KOPT-K1 (cell line): Measurements from ENCODE around the gene MC1R.
"Not testable (repeated sequence)": the region's sequence is repeated elsewhere in the genome, so short reads cannot be mapped to it uniquely, and the experiment has no call there.

ENCODE experiments used
- H3K27ac ChIP-seq: fragments of 200-600 bp; sonication (generic); 2 replicates; pipeline ENCODE4 v1.5.1; 2016; ENCODE audit warnings: antibody characterized with exemption, mild to moderate bottlenecking, low read depth, low read length; ENCODE audit not compliant: poor library complexity, severe bottlenecking
- H3K36me3 ChIP-seq: fragments of 200-600 bp; sonication (generic); 2 replicates; pipeline ENCODE4 v1.5.1; 2017; ENCODE audit warnings: antibody characterized with exemption, mild to moderate bottlenecking, low read length, moderate library complexity; ENCODE audit not compliant: insufficient read depth
- H3K9me3 ChIP-seq: fragments of 200-600 bp; sonication (generic); 2 replicates; pipeline ENCODE4 v1.5.1; 2017; ENCODE audit warnings: antibody characterized with exemption, low read length, mild to moderate bottlenecking; ENCODE audit not compliant: insufficient read depth, poor library complexity, severe bottlenecking

MC1R gene

DNA sequence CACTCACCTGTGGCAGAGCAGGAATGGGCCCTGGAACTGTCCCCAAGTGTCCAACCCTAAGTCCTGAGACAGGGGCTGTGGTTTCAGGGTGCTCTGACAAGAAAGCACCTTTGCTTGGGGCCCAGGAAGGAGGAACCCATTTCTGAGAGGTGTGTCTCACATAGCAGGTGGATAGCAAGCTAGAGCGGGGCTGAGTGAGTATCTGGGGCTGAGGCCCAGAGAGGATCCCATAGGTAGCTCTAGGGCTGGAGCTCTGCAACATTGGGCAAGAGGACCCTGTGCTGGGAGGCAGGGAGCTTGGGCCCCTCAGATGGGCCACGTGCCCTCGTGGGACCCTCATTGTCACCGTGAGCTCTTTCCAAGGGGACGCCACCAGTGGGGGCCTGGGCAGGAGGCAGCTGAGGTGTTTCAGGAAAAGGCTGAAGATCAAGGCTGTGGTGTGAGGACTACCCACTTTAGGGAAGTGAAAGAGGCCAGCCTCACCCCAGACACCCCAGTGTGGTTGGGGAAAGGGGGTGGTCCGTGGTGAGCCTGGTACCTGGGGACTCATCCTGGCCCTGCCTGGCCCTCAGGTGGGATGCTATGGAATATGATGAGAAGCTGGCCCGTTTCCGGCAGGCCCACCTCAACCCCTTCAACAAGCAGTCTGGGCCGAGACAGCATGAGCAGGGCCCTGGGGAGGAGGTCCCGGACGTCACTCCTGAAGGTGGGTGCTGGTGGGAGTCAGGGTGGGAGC, 35.2 kb downstream of the MC1R start:
- Histone ChIP-seq H3K27ac (no peak overlapping the region), H3K36me3 (no peaks in the 10 kb centered on the region)

DNA sequence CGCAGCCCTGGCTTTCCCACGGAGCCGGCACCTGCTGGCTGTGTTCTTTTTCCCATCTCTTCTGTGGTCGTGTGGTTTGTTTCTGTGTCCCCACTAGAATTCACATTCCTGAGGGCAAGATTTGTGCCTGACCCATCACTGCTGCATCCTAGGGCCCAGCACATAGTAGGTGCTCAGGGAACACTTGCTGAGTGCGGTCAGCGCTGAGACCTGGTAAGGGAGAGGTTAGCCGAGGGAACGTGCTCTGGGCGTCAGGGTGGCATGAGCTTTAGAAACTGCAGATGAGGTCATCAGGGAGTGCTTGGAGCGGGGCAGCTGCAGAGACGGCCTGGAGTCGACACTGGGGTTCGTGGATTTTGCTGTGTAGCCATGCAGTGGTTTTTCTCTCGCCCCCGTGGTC, 35.8 kb downstream of the MC1R start:
- H3K36me3 ChIP-seq: no peaks in the 10 kb centered on the region
- H3K27ac ChIP-seq: no peak overlapping the region

More for the DNA sequence above, 35.2 kb downstream of the MC1R start:
- no peaks in the 10 kb centered on the region for H3K9me3 ChIP-seq

DNA sequence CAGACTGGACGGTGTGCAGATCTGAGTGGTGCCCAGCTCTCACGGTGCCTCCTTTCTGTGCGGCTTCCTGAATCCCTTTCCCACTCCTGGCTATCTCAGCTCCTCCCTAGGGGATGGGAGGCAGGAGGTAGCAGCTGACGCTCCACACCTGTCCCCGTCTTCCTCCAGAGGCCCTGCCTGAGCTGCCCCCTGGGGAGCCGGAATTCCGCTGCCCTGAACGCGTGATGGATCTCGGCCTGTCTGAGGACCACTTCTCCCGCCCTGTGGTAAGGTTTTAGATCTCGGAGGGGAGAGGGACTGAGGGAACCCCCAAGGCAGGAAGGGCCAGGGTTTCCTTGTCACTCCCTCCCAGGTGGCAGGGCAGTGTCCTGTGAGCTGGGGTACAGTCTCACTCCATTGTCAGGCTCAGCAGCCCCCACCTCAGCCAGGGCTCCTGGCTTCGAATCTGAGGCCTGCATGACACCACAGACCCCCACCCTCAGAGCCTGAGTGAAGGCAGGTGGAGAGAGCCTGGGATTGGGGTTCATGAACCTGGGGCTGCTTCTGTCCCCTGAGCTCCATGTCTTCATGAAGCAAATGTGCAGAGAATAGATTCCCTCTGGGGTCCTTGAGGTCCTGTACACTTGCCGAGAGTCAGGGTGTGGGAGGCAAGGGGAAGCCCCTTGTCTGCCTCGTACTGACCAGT, 36.5 kb downstream of the MC1R start:
- H3K9me3 ChIP-seq: no peaks in the 10 kb centered on the region
- H3K27ac ChIP-seq: no peak overlapping the region
- no peaks in the 10 kb centered on the region for H3K36me3 ChIP-seq

More for the DNA sequence above, 35.8 kb downstream of the MC1R start:
- no peaks in the 10 kb centered on the region for H3K9me3 ChIP-seq

DNA sequence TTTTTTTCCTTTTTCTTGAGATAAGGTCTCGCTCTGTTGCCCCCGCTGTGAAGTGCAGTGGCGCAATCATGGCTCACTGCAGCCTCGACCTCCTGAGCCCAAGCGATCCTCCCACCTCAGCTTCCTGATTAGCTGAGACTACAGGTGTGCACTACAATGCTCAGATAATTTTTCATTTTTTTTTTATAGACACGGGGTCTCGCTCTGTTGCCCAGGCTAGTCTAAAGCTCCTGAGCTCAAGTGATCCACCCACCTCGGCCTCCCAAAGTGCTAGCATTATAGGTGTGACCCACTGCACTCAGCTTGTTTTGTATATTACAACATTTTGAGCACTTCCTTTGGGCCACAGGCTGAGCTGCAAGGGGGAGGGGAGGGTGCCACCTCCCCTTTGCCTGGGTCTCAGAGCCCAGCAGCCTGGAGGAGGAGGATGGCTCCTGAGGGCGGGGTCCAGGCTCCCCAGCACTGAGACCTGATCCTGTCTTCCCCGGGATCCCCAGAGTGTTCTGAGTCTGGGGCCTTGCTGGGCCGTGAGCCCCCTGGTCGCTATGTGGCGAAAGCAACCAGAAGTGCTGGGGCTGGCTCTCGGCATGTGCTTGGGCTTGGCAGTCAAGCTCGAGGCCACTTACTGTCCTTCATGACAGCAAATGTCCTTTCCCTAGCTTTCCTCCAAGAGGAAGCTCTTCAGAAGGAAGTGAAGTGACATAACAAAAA, 38.0 kb downstream of the MC1R start:
- no peaks in the 10 kb centered on the region for H3K9me3 ChIP-seq
- no peaks in the 10 kb centered on the region for H3K36me3 ChIP-seq
- H3K27ac ChIP-seq: no peak overlapping the region

DNA sequence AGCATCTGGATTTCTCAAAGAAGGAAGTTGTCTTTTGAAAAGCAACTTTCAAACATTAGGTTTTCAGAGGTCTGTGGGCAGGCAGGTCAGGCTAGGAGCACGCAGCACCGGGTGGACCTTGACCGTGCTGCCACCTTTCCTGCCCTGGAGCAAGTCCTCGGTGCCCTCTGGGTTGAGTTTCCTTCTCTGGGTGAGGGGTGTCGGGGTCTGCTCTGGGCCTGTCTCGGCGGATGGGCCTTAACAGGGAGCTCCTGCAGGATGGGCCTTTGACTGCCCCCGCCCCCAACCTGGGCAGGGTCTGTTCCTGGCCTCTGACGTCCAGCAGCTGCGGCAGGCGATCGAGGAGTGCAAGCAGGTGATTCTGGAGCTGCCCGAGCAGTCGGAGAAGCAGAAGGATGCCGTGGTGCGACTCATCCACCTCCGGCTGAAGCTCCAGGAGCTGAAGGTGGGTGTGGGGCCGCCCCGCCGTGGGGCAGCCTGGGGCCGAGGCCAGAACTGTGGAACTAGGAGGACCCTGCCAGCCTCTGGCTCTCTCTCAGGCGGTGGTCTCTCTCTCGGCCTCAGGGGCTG, 38.6 kb downstream of the MC1R start:
- Histone ChIP-seq H3K36me3 (no peaks in the 10 kb centered on the region), H3K9me3 (no peaks in the 10 kb centered on the region), H3K27ac (no peak overlapping the region)

DNA sequence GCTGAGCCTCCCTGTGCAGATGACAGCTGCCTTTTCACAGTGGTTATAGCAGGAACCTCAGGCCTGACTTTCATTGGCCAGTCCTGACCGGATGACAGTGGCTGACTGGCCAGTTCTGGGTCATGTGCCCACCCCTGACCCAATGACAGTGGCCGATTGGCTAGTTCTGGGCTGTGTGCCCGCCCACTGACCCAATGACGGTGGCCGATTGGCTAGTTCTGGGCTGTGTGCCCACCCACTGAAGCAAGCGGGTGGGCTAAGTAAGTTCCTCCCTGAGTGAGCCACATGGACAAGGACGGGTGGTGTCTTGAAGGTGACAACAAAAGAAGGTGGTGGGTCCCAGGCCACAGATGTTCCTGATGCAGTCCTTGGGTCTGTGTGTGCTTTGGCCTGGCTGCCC, 39.4 kb downstream of the MC1R start:
- Histone ChIP-seq H3K9me3 (no peaks in the 10 kb centered on the region), H3K27ac (no peak overlapping the region), H3K36me3 (no peaks in the 10 kb centered on the region)

DNA sequence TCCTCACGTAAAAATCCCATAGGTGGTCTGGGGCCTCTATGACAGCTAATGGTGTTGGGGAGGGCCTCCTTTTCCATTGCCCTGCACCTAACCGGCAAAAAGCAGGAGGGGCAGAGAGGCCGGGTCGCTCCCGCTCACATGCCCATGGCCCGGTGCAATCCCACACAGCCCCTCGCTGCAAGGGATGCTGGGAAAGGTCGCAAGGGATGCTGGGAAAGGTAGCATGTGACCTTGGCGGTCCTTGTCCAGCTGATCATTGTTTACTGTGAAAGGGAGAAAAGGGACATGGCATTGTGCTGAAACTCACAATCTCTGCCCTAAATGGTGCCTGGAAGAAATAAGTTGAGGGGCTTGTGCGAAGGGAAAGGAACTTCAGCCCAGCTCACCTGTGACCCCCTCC, 39.9 kb downstream of the MC1R start:
- H3K36me3 ChIP-seq: no peaks in the 10 kb centered on the region
- no peaks in the 10 kb centered on the region for H3K9me3 ChIP-seq

DNA sequence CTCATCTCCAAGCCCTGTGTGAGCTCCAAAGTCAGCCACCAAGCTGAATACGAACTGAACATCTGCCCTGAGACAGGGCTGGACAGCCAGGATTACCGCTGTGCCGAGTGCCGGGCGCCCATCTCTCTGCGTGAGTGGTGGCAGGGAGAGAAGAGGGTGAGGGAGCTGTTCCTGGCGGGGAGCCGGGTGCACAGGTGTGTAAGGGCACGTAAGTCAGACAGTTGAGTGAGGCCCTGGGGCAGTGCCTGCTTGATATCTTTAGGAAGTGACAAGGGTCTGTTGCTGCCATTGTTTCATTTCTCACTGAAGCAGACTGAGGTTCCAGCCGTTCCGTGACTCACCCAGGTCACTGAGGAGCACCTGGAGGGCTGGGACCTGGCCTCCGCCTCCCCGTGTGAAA, 42.3 kb downstream of the MC1R start:
- Histone ChIP-seq H3K36me3 (no peaks in the 10 kb centered on the region), H3K9me3 (no peaks in the 10 kb centered on the region), H3K27ac (no peak overlapping the region)

More for the DNA sequence above, 39.9 kb downstream of the MC1R start:
- no peak overlapping the region for H3K27ac ChIP-seq

DNA sequence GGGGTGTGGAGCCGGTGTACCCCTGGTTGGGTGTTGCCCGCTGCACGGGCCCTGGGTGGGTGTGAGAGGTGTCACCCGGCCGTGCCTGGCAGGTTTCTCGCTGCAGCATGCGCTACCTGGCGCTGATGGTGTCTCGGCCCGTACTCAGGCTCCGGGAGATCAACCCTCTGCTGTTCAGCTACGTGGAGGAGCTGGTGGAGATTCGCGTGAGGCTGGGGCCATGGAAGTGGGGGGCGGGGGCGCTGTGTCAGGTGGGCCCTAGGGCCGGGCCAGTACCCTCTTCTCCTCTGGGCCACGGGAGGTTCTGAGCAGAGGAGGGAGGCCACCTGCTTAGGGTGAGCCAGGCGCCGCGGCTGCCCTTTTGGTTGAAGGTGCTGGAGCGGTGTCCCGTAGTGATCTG, 43.3 kb downstream of the MC1R start:
- Histone ChIP-seq H3K36me3 (no peaks in the 10 kb centered on the region), H3K27ac (no peak overlapping the region), H3K9me3 (no peaks in the 10 kb centered on the region)

DNA sequence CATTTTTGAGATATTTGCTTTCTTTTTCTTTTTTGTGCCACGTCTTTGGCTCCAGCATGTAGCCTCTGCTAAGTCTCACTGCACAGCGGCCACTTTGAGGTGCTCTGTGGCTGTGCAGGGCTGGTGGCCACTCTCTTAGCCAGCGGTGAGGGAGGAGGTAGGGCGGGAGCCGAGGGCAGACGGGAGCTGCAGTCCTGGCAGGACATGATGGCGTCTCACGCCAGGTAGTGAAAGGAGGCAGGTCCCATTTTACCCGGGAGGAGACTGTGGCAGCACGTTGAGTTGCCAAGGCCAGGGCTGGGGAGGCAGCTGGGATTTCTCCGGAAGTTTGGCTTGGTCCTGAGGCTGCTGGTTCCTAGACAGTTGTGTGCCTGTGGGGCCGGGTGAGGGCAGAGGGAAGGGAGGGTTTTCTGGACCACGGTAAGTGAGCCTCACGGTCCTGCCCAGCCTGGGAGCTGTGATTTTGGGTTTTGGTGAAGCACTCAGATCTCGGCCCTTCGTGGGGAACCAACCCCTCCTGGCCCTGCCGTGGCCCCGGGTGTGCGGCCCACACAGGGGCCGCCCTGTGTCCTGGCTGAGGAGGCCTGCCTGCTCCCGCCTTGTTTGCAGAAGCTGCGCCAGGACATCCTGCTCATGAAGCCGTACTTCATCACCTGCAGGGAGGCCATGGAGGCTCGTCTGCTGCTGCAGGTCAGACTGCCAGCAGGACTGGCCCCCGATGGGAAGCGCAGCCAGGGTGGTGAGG, 44.3 kb downstream of the MC1R start:
- H3K27ac ChIP-seq: no peak overlapping the region
- H3K36me3 ChIP-seq: no peaks in the 10 kb centered on the region
- no peaks in the 10 kb centered on the region for H3K9me3 ChIP-seq

DNA sequence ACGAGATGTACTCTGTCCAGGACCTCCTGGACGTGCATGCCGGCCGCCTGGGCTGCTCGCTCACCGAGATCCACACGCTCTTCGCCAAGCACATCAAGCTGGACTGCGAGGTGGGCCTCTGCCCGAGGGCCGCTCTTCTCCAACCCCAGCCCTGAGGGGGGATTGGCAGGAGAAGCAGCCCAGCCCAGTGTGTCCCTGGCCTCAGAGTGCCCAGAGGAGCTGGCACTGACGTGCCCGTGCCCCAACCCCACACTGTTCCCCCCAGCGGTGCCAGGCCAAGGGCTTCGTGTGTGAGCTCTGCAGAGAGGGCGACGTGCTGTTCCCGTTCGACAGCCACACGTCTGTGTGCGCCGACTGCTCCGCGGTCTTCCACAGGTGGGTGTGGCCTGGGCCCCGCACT, 45.5 kb downstream of the MC1R start:
- no peaks in the 10 kb centered on the region for H3K36me3 ChIP-seq
- H3K9me3 ChIP-seq: no peaks in the 10 kb centered on the region
- H3K27ac ChIP-seq: no peak overlapping the region

DNA sequence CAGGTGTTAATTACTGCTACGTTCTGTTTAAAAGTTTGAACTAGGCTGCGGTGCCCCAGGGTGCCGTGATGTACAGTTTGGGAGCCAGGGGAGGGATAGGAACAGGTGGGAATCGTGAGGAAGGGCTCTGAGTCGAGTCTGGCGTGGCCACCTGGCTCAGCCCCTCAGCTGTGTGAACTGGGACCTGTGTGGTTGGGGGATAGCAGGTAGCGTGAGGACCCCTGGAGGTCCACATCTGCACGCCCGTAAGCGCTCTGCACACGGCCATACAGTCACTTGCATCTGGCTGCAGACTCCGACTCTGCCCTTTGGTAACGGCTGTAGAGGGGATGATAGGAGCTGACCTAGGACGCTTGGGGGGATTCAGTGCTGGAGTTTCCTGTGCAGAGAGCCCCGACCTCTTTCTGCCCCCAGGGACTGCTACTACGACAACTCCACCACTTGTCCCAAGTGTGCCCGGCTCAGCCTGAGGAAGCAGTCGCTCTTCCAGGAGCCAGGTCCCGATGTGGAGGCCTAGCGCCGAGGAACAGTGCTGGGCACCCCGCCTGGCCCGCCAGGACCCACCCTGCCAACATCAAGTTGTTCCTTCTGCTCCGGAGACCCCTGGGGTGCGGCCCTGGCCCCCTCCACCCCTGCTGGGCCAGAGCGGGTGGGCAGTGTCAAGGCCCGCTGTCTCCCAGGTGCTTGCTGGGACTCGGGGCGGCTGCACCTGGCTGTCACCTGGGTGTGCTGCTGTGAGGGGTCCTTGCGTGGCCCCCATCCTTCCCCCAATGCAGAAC, 47.0 kb downstream of the MC1R start:
- Histone ChIP-seq H3K36me3 (no peaks in the 10 kb centered on the region), H3K27ac (no peak overlapping the region), H3K9me3 (peaks cover 6% of the 10 kb centered on the region)

DNA sequence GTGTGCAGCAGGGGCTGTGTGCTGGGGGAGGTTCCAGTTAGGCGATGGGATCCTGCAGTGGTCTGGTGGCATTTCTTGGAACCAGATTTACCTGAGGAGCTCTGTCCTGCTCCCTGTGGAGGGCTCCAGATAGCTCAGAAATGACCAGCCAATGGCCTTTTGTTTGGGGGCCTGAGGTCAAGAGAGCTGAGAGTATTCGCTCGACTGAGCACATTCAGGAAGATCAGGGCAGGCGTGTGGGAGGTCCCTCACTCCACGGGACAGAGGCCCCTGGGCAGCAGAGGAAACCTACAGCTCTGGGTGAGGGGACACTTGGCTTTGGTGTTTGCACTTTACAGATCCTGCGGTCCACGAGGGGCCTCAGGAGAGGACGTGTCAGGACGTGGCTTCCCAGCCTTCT, 48.1 kb downstream of the MC1R start:
- Histone ChIP-seq H3K36me3 (no peaks in the 10 kb centered on the region), H3K9me3 (peaks cover 16% of the 10 kb centered on the region)

DNA sequence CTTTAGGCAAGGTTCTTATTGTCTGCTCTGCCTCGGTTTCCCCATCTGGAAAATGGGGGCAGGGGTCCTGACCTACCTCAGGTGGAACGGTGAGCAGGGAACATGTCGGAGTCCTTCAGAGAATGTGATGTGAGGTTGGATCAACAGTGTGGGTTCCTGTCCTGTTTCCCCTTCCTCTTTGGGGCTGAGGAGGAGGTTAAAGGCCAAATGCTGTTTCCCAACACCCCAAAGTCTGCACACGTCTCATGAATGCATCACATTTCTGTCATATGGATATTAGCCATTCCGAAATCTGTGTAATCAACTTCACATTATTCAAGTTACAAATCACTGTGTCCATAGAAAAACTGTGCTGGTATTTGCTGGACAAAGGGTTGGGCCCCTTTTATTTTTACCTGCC, 48.8 kb downstream of the MC1R start:
- peaks cover 17% of the 10 kb centered on the region for H3K9me3 ChIP-seq
- not testable (repeated sequence) for H3K27ac ChIP-seq, H3K36me3 ChIP-seq

More for the DNA sequence above, 48.1 kb downstream of the MC1R start:
- H3K27ac ChIP-seq: no peak overlapping the region
